ENCODE data around the gene HK3.

HK3 gene

DNA sequence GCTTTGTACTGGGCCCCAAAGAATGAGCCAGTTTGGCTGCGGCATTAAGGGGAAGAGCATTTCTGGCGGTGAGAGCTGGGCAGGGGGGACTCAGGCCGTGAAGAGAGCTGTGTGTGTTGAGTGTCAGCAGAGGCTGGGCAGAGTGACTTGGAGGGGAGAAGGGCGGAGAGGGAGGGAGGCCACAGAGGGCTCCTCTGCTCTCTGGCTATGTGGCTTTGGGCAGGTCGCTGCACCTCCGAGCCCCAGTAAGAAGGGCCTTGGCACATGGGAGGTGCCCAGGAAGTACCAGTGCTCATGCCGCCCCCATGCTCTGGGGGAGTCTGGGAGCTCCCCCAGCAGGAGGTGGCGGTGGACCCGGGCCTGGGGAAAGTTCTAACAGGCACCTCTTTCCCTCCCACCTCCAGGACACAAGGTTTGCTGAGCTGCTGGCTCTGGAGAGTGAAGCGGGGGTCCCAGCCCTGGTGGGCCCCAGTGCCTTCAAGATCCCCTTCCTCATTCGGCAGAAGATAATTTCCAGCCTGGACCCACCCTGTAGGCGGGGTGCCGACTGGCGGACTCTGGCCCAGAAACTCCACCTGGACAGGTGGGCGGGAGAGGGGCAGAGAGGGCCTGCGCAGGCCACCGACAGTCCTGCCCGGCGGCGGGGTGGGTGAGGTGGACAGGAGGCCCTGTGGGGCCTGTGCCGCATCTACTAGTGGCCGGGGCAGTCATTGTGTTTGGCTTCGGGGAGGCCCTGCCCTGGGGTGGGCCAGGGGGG lies 20.1 kb downstream of the HK3 start:
- no peaks in the 10 kb centered on the region for H3K9me3 ChIP-seq
- H3K4me3 ChIP-seq, result no peak overlapping the region
- DNase-seq, result no peak
- intact Hi-C loops (cut with DNase I; ENCODE audit: low total_unique reads), result no loop called here
- TF ChIP-seq CTCF (IDR thresholded peaks at IDR 0.05), result no peak
- no peak overlapping the region for H3K27ac ChIP-seq
- no peaks in the 10 kb centered on the region for H3K36me3 ChIP-seq
- H3K27me3 ChIP-seq, result peaks cover 0 to 60% of the 10 kb centered on the region in 2 donors
- no peaks in the 10 kb centered on the region for H3K4me1 ChIP-seq

GRCh38 chr5:176878463-176878862 lies 20.7 kb downstream of the HK3 start:
- Histone ChIP-seq H3K36me3 (no peaks in the 10 kb centered on the region), H3K27me3 (peaks cover 0 to 62% of the 10 kb centered on the region in 2 donors), H3K4me3 (no peak overlapping the region), H3K27ac (no peak overlapping the region), H3K9me3 (no peaks in the 10 kb centered on the region), H3K4me1 (no peaks in the 10 kb centered on the region)
- intact Hi-C loops (cut with DNase I; ENCODE audit: low total_unique reads), result no loop called here
- no peak for DNase-seq
- no peak for TF ChIP-seq CTCF (IDR thresholded peaks at IDR 0.05)

GRCh38 chr5:176877793-176878331 lies 21.3 kb downstream of the HK3 start:
- H3K27ac ChIP-seq, result no peak overlapping the region
- no peak for DNase-seq

DNA sequence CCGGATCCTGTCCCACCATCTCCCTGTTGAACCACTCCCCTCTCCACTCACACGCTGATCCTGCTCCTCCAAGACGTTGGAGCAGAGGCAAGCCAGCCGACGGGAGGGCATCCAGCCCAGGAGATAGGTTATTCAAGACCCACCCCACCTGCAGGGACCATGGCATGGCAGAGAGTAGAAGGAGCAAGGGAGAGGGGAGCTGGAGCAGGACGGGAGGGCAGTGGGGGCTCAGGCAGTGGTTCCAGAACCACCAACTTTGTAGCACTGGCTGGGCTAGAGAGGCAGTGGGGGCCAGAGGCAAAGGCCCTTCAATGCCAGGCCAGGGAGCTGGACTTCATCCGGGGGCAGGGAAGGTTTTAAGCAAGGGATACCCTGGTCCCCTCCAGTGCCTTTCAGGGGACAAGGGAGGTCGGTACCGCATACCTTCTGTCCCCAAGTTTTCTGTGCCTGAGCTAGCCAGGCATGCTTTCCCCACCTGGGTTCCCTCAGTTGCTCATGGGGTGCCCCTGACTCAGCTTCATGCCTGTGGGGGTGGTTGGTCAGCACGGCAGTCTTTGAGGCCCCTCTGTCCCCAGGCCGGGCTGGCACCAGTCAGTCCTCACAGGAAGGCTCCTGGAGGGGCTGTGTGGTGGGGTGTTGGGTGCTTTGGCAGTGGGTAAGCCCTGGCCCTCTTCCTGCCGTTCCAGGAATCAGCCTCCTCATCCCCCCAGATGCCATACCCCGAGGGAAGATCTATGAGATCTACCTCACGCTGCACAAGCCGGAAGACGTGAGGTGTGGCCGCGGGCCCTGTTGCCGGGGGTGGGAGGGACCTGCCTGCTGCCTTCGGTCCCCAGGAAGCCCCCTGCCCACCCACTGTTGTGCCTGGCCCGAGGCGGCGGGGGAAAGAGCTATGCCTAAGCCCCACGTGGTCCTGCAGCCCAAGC lies 22.4 kb downstream of the HK3 start:
- DNase-seq, result no peak
- peaks cover 0 to 62% of the 10 kb centered on the region in 2 donors for H3K27me3 ChIP-seq
- TF ChIP-seq CTCF (IDR thresholded peaks at IDR 0.05), result no peak
- H3K27ac ChIP-seq, result no peak overlapping the region
- H3K4me3 ChIP-seq, result no peak overlapping the region
- intact Hi-C loops (cut with DNase I; ENCODE audit: low total_unique reads), result no loop called here
- H3K36me3 ChIP-seq, result no peaks in the 10 kb centered on the region
- H3K9me3 ChIP-seq, result no peaks in the 10 kb centered on the region
- H3K4me1 ChIP-seq, result no peaks in the 10 kb centered on the region

More at GRCh38 chr5:176877793-176878331, 21.3 kb downstream of the HK3 start:
- Histone ChIP-seq H3K4me1 (no peaks in the 10 kb centered on the region), H3K4me3 (no peak overlapping the region), H3K36me3 (no peaks in the 10 kb centered on the region), H3K27me3 (peaks cover 0 to 62% of the 10 kb centered on the region in 2 donors), H3K9me3 (no peaks in the 10 kb centered on the region)
- TF ChIP-seq CTCF (IDR thresholded peaks at IDR 0.05), result no peak
- intact Hi-C loops (cut with DNase I; ENCODE audit: low total_unique reads), result no loop called here

DNA sequence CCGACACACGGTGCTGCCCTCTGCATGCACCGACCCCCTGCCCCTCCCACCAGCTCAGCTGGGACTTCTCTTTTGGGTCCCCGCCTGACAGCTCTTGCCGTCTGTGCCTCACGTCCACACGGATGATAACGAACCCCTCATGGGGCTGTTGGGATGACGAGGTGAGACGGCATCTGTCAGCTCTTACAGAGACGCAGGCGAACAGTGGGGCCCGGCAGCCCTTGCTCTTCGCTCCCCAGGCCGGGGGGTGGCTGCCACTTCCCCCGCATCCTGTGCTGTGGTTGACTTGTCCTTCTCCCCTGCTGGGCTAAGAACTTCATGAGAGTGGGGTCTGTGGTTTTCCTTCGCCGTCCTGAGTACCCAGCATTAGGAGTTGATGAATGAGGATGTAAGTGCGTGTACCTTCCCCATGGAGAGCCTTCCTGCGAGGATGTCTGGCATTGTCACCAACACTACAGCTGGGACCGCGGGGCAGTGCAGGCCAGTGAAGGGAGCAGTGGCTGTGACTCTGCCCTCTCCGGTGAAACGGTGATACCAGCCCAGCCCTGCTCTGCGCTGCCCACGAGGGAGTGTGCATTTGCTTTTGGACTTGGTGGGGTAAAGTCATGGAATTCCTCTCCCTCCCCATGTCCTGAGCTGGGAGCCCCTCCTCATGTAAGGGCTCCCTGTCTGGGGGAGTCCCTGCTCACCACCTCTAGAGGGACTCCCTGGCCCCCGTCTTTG lies 23.2 kb downstream of the HK3 start:
- Histone ChIP-seq H3K36me3 (no peaks in the 10 kb centered on the region), H3K4me1 (no peaks in the 10 kb centered on the region), H3K4me3 (no peak overlapping the region), H3K27ac (no peak overlapping the region), H3K27me3 (peaks cover 0 to 62% of the 10 kb centered on the region in 2 donors), H3K9me3 (no peaks in the 10 kb centered on the region)
- DNase-seq, result no peak
- no peak for TF ChIP-seq CTCF (IDR thresholded peaks at IDR 0.05)
- intact Hi-C loops (cut with DNase I; ENCODE audit: low total_unique reads), result no loop called here

Data from tibial artery (tissue), 4 donors.